GM18502 (cell line): ENCODE data around the gene SLC12A7.
"Not testable (repeated sequence)": the region's sequence is repeated elsewhere in the genome, so short reads cannot be mapped to it uniquely, and the experiment has no call there.

Source experiments
- ATAC-seq: cut with Tn5 transposase; IDR thresholded peaks from one replicate; pipeline ENCODE4 v1.9.1; 2021; ENCODE audit warnings: mild to moderate bottlenecking; ENCODE audit not compliant: unreplicated experiment, poor library complexity

The SLC12A7 gene

DNA sequence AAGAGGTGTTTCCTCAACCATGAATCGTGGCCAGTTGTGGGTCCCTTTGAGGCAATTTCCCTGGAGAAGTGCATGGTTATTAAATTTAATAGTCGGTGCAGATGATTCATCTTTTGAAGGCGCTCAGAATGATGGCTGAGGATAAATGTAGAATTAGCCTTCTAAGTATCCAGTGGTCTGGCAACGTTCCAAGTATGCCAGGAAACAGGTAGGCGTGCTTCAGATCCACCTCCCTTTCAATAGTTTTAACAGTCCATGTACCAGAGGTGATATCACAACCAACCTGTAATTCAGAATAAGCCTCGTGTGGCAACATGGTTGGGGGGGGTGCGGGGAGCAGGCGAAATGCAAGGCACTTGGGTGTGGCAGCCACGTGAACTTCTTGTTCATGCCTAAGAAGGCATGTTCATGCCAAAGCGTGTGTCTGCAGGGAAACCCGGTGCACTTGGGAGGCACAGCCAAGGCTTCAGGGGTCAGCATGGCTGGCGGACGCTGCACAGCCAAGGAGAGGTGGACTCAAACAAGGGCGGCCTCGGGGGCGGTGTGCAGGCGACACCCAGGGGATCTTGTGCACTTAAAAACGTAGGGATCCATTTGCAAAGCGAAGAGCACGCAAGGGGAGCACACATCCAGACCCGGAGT is 108.4 kb downstream of the SLC12A7 start:
- ATAC-seq, result no peak

DNA sequence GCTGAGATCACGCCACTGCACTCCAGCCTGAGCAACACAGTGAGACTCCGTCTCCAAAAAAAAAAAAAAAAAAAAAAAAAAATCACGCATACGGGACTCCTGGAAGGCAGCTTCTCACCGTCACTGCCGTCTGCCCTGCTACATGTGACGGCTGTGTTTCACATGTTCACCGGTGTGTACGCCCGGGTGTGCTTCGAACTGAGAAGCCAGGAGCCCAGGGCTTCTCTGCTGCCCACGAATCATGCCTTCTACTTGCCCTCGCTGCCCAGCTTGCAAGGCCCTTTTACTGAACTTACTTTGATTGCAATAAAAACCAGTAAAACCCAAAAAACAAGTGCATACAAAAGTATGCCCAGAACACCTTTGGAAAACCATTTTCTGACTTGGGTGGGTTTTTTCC is 109.0 kb downstream of the SLC12A7 start:
- no peak for ATAC-seq

DNA sequence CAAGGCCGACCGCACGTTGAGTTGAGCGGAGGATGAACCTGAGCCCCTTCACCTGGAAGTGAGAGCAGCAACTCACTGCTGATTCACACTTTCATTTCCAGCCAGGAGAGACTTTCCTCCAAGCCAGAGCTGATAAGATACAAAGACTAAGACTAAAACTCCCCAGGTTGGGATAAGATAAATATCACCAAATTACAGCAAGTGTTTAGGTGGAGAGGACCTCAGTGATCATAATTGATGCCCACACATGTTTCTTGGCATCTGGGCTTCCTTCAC is 109.7 kb downstream of the SLC12A7 start:
- ATAC-seq, result no peak

DNA sequence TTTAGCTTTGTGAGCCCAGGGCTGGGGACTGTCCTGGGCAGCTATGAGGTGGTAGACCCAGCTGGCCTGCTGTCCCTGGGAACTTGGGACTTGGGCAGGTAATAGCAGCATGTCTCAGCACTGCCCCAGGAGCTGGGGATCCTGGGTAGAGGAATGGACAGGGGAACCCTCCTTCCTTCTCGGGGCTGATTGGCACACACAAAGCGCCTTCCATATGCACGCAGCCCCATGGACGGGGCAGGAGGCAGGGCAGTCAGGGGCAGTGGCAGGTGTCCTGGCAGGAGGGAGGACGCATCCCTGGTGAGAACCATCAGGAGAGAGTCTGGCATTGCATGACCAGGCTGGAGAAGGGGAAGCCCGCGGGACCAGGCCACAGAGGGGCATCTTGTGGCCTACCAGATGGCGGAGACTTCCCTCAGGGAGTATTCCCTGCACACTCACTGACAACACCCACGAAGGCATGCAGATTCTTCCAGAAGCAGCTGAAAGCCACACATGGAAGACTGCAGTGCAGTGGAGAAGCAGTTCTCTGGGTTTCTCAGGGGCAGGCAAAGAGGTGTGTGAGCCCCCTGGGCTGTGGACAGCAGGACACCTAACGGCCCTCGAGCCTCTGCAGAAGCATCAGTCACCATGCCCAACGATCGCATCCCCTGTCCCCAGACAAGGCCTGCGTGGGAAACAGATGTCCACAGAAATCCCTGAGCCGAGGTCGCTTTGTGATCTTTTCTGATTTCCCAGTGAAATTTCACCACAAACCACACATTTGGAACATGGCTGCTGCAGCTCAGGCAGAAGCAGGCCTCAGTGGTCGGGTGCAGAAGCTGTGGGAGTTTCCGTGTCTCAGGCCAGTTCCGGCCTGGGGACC is 110.2 kb downstream of the SLC12A7 start:
- no peak for ATAC-seq

DNA sequence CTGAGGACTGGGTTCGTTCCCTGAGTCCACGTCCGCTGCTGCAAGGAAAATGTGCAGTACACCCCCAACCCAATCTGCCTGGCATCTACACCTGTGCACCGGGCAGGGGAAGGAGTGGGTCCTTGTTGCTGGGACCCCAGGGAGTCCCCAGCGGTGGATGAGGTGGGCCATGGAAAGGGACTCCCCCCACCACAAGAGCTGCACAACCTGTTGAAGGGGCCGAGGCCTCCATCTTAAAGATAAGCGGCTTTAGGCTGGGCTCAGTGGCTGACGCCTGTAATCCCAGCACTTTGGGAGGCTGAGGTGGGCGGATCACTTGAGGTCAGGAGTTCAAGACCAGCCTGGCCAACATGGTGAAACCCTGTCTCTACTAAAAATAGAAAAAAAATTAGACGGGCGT is 111.0 kb downstream of the SLC12A7 start:
- not testable (repeated sequence) for ATAC-seq
